Measurements from ENCODE around the gene IMP4. TPM values are rescaled to one million over a fixed set of nuclear protein-coding genes. Genes with fewer than 3 reads are reported as not detected.
A peak's percentile ranks its signal among the peaks of the same experiment; 100 is the strongest.

Gene IMP4
- total and polyA plus RNA-seq, 2 of the 13 experiments (the other 11 are each of a cell fraction or from before 2014, with no cell fraction given), result 142 to 158 TPM

DNA sequence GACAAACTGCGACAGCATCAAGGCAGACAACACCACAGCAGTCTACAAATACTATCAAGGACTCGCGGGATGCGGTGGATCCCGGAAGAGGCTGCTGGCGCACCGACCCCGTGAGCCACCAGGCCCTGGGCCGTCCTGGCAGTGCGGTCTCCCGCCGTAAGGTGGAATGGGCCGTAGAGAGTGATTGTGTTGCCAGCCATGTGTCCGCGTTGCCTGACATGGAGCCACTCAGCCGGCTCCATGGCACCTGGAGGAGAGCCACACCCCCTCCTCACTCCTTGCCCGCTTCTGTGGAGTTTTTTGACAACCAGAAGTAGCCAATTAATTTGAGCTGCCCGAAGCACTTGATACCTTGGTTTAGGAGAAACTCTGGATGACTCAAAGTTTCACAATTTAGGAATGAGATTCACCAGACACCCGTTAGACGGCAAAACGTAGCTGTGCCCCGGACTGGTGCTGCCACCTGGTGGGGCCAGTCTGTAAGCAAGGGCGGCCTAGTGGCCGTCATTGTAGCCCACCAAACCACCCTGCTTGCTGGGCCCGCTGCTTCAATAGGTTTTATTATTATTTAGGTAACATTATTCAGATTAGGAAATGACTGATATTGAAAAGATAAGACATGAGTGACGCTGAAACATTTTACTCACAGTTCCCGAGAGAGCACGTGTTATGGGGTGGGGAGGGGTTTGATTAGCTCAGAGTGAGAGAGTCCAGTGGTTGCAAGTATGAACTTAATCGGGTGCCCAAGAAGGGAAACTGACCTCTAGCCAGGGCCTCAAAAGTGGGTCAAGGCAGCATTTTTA lies 10.2 kb upstream of the IMP4 start (continued):
- TF ChIP-seq, protein P1, sequence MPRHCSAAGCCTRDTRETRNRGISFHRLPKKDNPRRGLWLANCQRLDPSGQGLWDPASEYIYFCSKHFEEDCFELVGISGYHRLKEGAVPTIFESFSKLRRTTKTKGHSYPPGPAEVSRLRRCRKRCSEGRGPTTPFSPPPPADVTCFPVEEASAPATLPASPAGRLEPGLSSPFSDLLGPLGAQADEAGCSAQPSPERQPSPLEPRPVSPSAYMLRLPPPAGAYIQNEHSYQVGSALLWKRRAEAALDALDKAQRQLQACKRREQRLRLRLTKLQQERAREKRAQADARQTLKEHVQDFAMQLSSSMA (CRISPR knock-in tag; IDR thresholded peaks at IDR 0.05), result no peak
- TF ChIP-seq, protein P2, sequence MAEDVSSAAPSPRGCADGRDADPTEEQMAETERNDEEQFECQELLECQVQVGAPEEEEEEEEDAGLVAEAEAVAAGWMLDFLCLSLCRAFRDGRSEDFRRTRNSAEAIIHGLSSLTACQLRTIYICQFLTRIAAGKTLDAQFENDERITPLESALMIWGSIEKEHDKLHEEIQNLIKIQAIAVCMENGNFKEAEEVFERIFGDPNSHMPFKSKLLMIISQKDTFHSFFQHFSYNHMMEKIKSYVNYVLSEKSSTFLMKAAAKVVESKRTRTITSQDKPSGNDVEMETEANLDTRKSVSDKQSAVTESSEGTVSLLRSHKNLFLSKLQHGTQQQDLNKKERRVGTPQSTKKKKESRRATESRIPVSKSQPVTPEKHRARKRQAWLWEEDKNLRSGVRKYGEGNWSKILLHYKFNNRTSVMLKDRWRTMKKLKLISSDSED (CRISPR knock-in tag; IDR thresholded peaks at IDR 0.05), result no peak
- TF ChIP-seq NFKBIZ (CRISPR knock-in tag; IDR thresholded peaks at IDR 0.05), result no peak
- no peak for TF ChIP-seq ZBTB21 (CRISPR knock-in tag; IDR thresholded peaks at IDR 0.05)
- TF ChIP-seq CHCHD3 (CRISPR knock-in tag; IDR thresholded peaks at IDR 0.05), result no peak
- no peak; the same call in 1 of the 2 replicates for TF ChIP-seq GABPB1 (CRISPR knock-in tag; IDR thresholded peaks at IDR 0.05)
- TF ChIP-seq ZNF567 (CRISPR knock-in tag; IDR thresholded peaks at IDR 0.05; ENCODE audit: borderline replicate concordance), result no peak
- TF ChIP-seq, protein P3, sequence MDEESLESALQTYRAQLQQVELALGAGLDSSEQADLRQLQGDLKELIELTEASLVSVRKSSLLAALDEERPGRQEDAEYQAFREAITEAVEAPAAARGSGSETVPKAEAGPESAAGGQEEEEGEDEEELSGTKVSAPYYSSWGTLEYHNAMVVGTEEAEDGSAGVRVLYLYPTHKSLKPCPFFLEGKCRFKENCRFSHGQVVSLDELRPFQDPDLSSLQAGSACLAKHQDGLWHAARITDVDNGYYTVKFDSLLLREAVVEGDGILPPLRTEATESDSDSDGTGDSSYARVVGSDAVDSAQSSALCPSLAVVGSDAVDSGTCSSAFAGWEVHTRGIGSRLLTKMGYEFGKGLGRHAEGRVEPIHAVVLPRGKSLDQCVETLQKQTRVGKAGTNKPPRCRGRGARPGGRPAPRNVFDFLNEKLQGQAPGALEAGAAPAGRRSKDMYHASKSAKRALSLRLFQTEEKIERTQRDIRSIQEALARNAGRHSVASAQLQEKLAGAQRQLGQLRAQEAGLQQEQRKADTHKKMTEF (CRISPR knock-in tag; IDR thresholded peaks at IDR 0.05), result 0 out of 2 replicates have a peak, but pooled peaks have one; percentile 36
- no peak for TF ChIP-seq ASH2L (IDR thresholded peaks at IDR 0.05; ENCODE audit: insufficient read length, low read depth, low read length)
- no peak for TF ChIP-seq ZFP62 (CRISPR knock-in tag; IDR thresholded peaks at IDR 0.05)
- TF ChIP-seq, protein P4, sequence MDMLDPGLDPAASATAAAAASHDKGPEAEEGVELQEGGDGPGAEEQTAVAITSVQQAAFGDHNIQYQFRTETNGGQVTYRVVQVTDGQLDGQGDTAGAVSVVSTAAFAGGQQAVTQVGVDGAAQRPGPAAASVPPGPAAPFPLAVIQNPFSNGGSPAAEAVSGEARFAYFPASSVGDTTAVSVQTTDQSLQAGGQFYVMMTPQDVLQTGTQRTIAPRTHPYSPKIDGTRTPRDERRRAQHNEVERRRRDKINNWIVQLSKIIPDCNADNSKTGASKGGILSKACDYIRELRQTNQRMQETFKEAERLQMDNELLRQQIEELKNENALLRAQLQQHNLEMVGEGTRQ (IDR thresholded peaks at IDR 0.05; ENCODE audit: low read depth, low read length), result no peak
- TF ChIP-seq, protein P4 (CRISPR knock-in tag; IDR thresholded peaks at IDR 0.05; ENCODE audit: borderline replicate concordance), result no peak
- TF ChIP-seq TEAD2 (CRISPR knock-in tag; IDR thresholded peaks at IDR 0.05), result no peak
- no peak for TF ChIP-seq U2AF2 (IDR thresholded peaks at IDR 0.05; ENCODE audit: low read depth, low read length)
- no peak for TF ChIP-seq ZNF207 (IDR thresholded peaks at IDR 0.05; ENCODE audit: borderline replicate concordance)
- 0 out of 2 replicates have a peak, but pooled peaks have one; percentile 14 for TF ChIP-seq FOSL1 (CRISPR knock-in tag; IDR thresholded peaks at IDR 0.05; ENCODE audit: borderline replicate concordance)
- no peak for TF ChIP-seq ZNF354B (CRISPR knock-in tag; IDR thresholded peaks at IDR 0.05)
- TF ChIP-seq ZKSCAN5 (CRISPR knock-in tag; IDR thresholded peaks at IDR 0.05), result no peak
- no peak for TF ChIP-seq SOX6 (IDR thresholded peaks at IDR 0.05)
- peak; percentile 40; the same call in 1 of the 2 replicates for TF ChIP-seq SOX6 (CRISPR knock-in tag; IDR thresholded peaks at IDR 0.05)
- peak; percentile 31 for TF ChIP-seq RBM39 (IDR thresholded peaks at IDR 0.05; ENCODE audit: low read depth, low read length, poor library complexity, severe bottlenecking)
- no peak for TF ChIP-seq TBX2 (CRISPR knock-in tag; IDR thresholded peaks at IDR 0.05; ENCODE audit: borderline replicate concordance)
- peak; percentile 87 for TF ChIP-seq ZNF205 (CRISPR knock-in tag; IDR thresholded peaks at IDR 0.05)
- peak; percentile 64; the same call in 1 of the 2 replicates for TF ChIP-seq BRCA1 (CRISPR knock-in tag; IDR thresholded peaks at IDR 0.05)
